GM20000 (cell line): ENCODE measurements around the gene TDRD3.
"Not testable (repeated sequence)": the region's sequence is repeated elsewhere in the genome, so short reads cannot be mapped to it uniquely, and the experiment has no call there.

Source experiments
- DNase-seq: peaks from one replicate; pipeline ENCODE4 v3.0.0; 2012; ENCODE audit warnings: low spot score
- TF ChIP-seq, protein P1 (sequence below): IDR thresholded peaks from 2 replicates; pipeline ENCODE4 v1.5.1; 2012; ENCODE audit warnings: mild to moderate bottlenecking, control low read depth; ENCODE audit errors: extremely low read depth, missing control alignments

Gene TDRD3

GRCh38 chr13:60402022-60402421 lies 5.0 kb downstream of the TDRD3 start:
- DNase-seq, result no peak
- TF ChIP-seq, protein P1, sequence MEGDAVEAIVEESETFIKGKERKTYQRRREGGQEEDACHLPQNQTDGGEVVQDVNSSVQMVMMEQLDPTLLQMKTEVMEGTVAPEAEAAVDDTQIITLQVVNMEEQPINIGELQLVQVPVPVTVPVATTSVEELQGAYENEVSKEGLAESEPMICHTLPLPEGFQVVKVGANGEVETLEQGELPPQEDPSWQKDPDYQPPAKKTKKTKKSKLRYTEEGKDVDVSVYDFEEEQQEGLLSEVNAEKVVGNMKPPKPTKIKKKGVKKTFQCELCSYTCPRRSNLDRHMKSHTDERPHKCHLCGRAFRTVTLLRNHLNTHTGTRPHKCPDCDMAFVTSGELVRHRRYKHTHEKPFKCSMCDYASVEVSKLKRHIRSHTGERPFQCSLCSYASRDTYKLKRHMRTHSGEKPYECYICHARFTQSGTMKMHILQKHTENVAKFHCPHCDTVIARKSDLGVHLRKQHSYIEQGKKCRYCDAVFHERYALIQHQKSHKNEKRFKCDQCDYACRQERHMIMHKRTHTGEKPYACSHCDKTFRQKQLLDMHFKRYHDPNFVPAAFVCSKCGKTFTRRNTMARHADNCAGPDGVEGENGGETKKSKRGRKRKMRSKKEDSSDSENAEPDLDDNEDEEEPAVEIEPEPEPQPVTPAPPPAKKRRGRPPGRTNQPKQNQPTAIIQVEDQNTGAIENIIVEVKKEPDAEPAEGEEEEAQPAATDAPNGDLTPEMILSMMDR, result no peak

GRCh38 chr13:60407095-60407494 lies 10.1 kb downstream of the TDRD3 start:
- TF ChIP-seq, protein P1, result no peak
- no peak for DNase-seq

DNA sequence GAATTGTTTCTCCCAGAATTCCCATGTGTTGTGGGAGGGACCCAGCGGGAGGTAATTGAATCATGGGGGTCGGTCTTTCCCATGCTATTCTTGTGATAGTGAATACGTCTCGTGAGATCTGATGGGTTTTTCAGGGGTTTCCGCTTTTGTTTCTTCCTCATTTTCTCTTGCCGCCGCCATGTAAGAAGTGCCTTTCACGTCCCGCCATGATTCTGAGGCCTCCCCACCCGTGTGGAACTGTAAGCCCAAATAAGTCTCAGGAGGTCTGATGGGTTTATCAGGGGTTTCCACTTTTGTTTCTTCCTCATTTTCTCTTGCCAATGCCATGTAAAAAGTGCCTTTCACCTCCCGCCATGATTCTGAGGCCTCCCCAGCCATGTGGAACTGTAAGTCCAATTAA lies 10.8 kb downstream of the TDRD3 start:
- DNase-seq, result not testable (repeated sequence)

DNA sequence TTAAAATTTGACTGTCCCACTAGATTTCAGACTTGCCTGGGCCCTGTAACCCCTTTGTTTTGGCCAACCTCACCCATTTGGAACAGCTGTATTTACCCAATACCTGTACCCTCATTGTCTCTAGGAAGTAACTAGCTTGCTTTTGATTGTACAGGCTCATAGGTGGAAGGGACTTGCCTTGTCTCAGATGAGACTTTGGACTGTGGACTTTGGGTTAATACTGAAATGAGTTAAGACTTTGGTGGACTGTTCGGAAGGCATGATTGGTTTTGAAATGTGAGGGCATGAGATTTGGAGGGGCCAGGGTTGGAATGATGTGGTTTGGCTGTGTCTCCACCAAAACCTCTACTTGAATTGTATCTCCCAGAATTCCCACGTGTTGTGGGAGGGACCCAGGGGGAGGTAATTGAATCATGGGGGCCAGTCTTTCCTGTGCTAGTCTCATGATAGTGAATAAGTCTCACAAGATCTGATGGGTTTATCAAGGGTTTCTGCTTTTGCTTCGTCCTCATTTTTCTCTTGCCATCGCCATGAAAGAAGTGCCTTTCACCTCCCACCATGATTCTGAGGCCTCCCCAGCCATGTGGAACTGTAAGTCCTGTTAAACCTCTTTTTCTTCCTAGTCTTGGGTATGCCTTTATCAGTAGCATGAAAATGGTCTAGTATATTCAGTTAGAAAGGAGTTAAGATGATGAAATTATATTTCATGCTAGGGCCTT lies 12.7 kb downstream of the TDRD3 start:
- DNase-seq, result not testable (repeated sequence)

GRCh38 chr13:60410299-60410698 lies 13.3 kb downstream of the TDRD3 start:
- TF ChIP-seq, protein P1, result no peak
- DNase-seq, result no peak

GRCh38 chr13:60411464-60411863 lies 14.4 kb downstream of the TDRD3 start:
- TF ChIP-seq, protein P1, result no peak
- DNase-seq, result no peak

DNA sequence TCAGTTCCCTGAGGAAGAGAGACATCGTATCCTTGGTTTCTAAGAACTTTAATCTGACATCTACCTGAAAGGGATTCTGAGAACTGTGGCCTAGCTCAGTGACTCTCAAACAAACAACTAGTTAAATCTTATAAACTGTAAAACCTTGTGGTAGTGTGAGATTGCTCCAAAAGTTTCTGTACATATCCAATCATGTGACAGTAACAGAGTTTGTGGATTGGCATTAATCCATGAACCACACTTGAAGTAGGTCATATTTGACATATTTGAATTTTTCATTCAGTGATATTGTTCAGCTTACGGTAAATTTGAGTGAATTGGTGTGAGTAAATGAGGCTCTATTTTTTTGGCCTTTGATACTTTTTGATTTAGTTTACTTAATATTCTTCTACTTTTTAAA lies 15.0 kb downstream of the TDRD3 start:
- DNase-seq, result no peak
- TF ChIP-seq, protein P1, result no peak

DNA sequence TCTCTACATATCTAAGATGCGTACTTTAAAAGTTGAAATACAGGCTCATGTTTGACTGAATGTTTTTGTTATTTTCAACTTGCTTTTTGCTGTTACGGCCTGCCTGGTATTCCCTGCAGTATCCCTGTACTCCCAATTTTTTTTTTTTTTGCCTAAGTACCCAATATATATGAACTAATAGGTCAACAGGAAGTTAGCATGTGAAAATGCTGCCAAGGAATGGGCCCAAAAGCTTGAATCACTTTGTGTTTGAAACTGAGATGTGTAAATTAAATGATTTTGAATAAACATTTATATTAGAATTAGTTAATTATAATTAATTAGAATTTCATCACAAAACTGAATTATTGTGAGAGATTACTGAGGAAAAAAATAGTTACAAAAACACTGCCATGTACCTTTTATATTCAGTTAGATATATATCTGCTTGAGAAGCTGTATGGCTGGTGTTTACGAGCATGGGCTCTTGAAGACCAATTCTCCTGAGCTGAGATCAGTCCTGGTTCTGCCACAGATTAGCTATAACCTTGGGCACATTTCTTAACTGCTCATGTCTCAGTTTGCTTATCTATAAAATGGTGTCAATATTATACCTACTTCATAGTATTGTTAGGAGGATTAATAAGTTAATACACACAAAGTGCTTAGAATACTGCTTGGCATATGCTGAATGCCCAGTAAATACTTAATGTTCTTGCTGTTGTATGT lies 16.0 kb downstream of the TDRD3 start:
- TF ChIP-seq, protein P1, result no peak
- no peak for DNase-seq
